GM18520 (cell line): ENCODE measurements around the gene MARK1.

Source experiments
- ATAC-seq: cut with Tn5 transposase; IDR thresholded peaks from one replicate; pipeline ENCODE4 v1.9.1; 2021; ENCODE audit not compliant: unreplicated experiment

MARK1 gene

DNA sequence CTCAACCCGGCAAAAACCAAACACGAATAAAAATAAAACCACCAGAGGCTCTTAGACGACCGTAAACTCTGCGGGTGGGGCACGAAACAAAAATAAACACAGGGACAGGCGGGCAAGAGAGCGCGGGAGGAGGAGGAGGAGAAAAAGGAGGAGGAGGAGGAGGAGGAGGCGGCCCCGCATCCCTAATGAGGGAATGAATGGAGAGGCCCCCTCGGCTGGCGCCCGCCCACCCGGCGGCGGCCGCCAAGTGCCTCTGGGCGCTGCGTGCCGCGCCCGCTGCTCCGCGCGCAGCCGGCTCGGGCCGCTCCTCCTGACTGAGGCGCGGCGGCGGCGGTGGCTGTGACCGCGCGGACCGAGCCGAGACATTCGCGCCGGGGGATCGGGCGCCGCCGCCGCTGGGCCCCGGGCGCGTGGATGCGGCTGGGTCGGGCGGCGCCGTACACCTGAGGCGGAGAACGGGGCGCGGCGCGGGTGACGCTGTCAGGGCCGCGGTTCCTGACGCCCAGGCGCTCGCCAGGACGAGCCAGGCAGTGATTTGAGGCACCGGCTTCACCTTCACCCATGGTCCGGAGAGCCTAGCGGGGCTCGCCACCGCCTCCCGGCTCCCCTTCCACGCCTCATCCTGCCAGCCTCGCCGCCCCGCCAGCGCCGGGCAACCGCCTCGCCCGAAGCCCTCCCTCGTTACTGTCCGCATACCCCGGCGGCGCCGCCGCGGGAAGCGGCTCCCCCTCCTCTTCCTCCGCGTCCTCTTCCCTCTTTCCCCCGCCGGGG, at the start of gene MARK1:
Gene MARK1 (plus strand): TSS at position 229 of the 771 bp plus-strand sequence. CDS start 687 bp downstream, outside the sequence.
- ATAC-seq = no peak

DNA sequence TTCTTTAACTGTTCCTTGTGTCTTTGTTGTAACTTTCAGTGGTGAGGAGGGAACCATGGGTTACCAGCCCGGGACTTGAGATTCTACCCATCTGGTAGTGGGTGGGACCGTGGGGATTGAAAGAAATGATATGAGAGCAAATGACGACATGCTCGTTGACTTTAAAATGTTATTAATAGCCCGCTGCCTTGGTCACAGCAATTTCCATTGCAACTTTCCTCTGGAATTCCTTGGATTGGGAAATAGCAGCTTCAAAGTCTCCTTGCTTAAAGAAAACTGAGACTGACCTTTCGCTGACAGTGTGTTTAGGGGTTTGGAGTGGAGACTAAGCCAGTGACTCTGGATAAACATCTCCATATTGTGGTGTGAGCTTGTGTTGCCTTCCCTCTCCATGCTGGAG, 44.2 kb upstream of the MARK1 start:
- no peak for ATAC-seq

DNA sequence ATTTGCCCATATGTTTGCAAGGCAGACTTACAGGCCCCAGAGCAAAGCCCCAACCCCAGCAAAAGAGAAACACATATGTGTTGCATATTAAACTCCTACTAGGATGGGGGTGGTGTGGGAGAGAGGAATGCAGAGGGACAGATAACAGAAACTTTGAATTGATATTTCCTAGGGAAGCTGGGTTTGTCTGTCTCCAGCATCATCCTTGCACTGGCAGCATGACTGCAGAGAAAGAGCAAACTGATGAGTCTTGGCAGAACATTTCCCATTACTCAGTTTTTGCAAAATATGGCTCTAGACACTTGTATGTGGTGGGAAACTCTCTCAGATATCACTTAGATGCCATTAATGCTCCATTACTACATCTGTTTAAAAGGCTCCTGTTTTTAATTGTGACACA, 43.8 kb upstream of the MARK1 start:
- ATAC-seq = no peak

DNA sequence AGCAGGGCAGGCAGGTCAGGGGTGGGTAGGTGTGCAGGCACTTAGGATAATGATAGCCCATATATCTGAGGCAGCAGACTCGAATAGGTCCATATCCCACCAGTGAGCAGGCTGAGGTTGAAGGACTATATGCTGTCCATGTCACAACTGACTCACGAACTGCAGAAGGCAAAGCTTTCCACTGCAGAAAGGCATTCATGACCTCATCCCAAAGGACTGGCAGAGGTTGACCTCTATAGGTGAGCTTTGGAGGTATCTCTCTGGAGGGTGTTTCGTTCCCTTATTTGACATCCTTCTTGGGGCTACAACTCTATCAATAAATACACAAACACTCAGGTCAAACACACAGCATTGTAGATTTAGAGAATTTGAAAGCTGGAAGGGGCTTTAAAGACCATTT, 42.8 kb upstream of the MARK1 start:
- ATAC-seq = no peak

DNA sequence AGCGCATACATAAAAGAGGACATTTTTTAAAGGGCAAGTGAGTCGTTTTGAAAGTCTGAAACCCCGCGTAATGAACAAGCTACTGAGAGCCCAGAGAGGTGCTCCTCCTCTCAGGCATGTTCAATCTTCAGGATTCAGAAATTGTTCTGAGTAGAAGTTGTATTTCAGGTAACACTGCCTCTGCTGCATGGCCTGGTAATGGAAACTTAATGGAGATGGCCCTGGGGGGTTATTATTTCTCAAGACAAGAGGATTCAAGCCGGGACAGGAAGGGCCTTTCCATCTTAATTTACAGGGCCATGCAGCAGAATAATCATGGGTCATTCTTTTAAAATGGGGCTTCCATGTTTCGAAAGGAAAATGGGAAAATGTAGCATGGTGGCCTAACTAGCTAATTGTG, 42.1 kb upstream of the MARK1 start:
- no peak for ATAC-seq

DNA sequence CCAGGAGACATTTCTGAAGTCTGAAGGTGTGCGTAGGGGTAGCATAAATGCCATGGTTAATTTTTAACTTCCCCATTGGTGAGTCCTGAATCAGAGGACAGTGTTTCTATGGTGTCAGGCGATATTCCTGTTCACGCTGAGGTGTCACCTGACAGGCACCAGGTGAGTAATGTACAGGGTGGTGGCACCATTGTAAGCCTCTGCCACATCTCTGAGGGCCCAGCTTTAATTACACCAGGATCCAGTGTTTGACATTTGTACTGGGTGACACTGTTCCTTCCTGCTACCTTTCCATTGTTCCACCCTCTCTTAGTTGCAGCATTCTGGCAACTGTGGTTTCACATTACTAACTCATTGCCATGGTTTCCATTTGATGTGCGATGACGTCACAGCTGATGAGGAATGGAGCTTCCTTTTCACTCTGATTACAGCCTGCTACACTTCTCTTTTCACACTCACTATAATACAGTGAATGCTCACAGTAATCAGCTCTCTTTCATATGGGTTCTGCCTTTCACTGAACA, 40.6 kb upstream of the MARK1 start:
- ATAC-seq = no peak

DNA sequence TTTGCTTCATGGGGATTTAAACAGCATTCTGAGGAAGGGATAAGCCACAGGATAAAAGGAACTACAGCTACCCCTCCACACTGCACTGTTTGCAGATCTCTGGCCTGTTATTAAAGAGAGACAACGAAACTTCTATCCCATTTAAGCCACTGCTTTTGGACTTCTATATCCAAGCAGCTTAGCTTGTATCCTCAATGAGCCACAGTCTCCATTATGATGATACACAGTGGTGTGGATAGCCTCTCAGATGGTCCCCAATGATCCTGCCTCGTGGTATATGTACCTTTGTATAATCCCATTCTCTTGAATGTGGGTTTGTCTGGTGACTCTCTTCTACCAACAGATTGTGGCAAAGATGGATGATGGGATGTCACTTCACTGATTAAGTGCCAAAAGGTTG, 36.0 kb upstream of the MARK1 start:
- ATAC-seq = no peak

DNA sequence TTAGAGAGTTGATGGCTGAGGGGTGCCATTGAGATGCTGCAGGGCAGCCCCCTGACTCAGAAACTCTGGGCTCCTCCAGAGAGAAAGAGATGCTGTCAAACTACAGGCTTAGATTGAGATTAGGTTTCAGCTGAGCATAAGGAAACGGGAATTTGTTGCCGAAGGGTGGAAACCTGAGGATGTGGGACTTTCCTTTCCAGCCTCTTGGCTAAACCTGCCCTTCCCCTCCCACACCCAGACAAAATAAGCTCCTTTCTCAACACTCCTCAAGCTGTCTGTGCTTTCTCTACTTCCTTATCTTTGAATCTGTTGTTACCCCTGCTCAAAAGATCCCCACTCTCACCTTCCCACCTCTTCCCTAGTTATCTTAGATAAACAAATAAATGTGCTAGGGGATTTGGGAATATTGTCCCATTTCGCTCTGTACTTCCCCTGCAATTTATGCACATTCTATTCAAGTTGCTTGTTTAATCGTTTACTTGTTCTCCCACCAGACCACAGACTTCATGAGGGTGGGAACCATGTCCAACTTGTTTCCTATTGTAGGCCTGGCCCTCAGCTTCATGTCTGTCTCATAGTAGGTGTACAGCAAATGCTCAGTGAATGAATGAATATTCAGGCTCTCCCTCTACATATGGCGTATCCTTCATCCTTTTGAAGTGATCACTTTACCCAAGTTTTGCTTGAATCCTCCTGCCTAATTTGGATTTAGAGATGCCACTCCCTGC, 30.6 kb upstream of the MARK1 start:
- ATAC-seq = no peak

DNA sequence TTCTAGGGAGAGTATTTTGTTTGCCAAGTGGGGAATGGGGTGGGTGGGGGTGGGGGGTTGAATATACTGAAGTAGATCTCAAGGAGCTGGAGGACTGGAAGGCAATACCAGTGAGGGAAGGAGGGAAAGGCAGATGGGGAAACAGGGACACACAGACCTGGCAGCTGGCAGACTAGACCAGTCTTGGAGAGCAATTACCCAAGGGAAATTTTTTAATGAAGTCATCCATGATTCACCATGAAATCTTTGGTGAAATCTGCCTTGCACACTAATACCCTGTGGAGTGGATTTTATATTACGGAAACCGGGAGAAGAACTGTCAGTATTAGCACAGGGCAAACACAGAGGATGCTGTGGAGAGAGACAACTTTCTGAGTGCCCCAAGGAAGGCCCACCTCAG, 29.7 kb upstream of the MARK1 start:
- no peak for ATAC-seq

DNA sequence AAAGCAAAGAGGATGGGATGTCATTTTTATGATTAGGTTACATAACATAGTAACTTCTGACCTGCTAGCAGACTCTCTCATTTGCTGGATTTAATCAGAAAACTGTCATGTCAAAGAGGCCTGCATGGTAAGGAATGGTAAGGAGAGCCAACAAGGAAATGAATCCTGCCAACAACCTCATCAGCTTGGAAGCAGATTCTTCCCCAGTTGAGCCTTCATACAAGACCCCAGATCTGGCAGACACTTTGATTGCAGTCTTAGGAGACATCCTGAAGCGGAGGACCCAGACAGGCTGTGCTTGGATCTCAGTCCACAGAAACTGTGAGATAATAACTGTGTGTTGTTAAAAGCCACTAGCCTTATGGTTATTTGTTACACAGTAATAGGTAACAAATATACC, 27.6 kb upstream of the MARK1 start:
- no peak for ATAC-seq

DNA sequence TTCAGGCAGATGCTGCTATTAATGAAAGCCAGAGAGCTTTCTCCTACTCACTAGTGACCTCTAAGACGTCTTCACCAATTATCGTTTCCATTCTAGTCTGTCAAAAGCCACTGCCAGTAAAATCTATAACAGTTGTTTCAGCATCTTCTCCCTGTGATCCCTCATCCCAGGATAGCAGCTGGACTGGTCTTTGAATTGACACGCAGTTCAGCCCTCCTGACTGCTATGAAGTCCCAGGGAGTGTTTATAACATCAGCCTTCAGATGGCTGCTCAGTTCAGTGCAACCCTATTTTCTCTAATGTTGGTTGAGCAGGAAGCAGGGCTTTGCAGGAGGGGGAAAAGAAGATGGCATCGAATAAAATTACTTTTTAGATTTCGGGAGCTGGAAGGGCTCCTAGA, 23.6 kb upstream of the MARK1 start:
- no peak for ATAC-seq

DNA sequence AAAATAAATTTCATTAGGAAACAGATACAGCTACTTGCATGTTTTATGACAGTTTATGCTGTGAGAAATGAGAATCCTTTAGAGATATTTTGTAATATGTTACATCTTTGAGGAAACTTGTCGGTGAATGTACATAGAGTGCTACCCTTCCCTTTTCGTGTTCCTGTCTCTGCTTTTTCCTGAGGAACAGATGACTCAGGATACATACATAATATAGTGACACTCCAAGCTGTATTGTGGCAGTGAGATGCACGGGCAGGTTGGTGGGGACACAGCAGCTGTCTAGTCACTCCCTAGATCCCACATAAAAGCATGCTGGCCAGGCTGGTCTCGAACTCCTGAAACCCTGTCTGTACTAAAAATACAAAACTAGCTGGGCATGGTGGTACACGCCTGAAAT, 20.9 kb upstream of the MARK1 start:
- no peak for ATAC-seq

DNA sequence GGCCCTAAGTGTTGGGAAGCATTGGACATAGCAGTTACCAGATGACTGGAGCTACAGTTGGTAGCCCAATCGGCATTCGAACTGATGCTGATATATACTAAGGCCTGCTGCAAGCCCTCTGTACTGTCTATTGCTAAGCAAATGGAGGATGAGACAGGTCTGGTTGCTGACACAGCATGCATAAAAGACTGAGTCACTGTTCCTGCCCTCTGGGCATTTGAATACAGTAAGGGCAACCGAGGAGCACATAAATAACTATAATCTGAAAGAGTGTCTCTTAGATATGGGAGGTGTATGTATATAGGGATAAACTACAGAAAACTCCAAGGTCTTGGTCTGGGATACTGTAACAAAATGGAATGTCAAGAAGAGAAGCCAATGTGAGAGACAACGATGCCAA, 16.8 kb upstream of the MARK1 start:
- no peak for ATAC-seq

DNA sequence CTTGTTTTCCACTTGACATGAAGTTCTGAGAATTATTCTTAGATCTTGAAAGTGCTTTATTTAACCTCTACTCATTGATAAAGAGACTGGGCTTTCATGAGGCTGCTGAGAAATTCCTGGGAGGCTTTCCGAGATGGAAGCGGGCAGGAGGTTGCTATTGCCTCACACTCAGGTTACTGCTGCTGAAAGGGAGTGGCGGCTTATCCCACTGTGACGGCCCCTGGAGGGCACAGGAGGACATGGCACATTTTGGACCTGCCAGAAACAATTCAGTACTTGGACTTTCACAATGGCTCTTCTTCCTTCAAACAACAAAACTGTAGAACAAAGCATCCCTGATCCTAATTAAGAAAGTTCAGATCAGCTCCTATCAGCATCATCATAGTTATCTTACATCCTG, 16.2 kb upstream of the MARK1 start:
- ATAC-seq = no peak

DNA sequence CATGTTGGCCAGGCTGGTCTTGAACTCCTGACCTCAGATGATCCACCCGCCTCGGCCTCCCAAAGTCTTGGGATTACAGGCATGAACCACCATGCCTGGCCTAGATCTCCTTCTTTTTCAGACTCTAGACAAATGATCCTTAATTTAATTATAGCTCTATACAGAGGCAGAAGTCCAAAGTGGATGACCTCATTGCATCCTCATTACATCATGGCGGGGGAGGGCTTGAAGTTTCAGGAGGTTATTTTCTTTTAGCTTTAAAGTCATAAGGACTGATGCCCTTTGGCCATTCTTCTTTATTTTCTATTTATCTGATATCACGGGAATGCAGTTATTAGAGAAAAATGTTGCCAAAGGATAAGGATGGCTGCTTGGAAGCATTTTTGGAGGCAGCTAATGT, 14.1 kb upstream of the MARK1 start:
- no peak for ATAC-seq

DNA sequence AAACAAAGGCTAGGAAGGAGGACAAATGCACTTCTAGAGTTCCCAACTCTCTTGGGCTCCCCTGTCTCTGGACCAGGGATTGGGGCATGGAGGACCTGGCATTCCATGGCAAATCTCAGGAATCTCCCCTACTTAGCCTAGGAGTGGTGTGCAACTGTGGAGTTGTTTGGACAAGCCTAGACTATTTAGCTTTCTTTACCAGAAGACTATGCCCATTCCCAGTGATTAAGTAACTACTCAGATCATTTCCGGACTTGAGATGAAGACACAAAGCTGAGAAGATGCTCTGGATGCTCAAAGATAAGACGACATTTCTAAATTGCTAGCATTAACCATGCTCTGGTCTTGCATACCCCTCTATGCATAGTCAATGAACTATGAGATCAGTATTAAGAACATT, 13.7 kb upstream of the MARK1 start:
- no peak for ATAC-seq

DNA sequence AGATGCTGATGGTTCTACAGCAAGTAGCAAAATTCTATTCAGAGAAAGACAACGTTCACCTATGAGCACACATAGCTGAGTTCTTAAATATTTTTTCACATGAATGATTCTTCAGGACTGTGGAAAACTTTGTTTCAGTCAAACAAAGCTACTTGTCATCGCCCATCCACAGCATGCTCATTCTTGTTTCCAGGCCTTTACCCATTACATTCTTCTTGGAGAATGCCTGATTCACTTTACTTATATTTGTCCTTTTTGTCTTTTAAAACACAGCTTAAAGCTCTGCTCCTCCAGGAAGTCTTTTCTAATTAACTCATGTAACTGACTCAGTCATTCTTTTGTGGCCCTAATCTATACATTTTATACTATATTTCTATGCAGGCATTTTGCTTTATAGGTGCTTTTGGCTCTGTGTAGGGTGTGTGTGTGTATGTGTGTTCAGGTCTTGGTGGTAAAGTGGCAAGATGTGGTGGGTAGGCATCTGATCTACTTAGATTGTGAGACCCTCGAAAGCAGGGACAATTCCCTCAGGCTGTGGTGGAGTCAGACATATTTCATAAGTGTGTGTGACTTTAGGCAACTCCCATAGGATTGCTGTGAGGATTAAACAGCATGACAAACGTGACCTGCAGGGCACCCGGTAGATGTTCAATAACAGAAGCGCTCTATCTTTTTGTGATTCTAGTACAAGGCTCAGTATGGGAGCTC, 11.8 kb upstream of the MARK1 start:
- no peak for ATAC-seq

DNA sequence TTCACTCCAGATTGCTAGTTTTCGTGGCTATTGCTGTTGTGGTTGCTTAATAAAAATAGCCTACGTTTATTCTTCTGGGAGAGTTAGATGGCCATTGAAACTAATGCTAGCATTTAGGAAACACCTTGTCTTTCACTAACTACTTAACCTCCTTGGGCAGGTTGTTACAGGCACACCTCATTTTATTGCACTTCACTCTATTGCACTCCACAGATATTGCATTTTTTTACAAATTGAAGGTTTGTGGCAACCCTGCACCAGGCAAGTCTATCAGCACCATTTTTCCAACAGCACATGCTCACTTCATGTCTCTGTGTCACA, 11.3 kb upstream of the MARK1 start:
- ATAC-seq = no peak

DNA sequence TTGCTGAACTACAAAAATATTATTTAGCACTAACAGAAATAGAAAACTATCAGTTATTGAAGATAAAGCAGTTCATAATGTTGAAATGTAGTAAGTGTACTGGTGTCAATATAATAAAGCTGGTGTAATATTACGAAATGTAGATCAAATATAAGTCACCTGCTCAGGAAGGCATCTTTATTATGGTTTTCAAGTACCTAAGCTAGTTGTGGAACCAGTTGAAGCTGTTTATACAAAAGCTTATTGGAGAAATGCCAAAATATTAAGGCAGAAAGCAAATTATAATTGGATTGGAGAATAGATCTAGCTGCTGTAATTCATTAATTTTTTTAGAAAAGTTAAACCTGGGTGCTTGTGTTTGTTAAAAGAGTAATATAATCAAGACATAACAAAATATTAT, 6.2 kb upstream of the MARK1 start:
- ATAC-seq = no peak

DNA sequence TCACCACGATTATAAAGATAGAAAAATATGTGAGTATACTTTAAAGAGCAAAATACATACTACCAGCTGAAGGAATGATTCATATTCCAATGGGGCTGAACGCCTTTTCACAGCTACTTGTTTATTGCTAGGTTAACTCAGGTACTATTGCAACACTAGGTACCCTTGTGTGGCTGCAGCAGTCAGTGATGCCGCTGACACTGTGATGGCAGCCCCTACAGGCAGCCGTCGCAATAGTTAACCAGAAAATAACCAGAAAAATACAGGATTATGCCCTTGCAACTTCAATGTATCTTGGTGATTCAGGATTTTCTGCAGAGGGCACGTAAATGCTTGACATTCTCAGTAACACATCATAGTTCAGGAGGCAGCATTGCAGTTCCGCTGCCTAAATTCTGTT, 1.6 kb upstream of the MARK1 start:
- ATAC-seq = no peak

DNA sequence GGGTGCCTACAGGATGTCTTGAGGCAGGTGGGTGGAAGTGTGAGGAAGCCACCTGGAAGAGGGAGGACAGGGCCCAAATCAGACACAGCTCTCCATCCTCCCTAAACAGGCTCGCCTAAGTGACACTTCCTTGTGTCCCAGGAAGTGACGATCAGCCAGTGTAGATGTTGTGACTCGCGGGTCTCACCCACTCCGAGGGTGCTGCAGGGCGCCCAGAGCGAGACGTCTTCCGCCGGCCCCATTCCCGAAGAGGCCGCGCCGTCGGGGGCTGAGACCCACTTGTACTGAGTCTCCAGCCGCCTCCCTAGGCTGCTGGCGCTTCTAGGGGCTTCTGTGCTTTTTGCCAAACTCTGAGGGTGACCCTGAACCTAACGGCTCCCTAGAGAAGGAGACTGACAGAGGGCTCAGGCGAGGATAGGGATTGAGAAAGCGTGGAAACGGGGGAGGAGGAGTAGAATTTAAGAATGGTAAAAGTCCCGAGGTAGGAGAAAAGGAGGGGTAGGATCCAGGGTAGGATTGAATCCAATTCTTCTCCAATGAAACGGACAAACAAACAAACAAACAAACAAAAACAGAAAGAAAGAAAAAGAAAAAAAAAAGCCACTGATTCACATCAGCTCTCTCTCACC, 543 bp upstream of the MARK1 start:
- ATAC-seq = no peak
